ENCODE measurements around the gene AKAP13.
A peak's percentile ranks its signal among the peaks of the same experiment; 100 is the strongest.
"Not testable (repeated sequence)": the region's sequence is repeated elsewhere in the genome, so short reads cannot be mapped to it uniquely, and the experiment has no call there.

AKAP13 gene

DNA sequence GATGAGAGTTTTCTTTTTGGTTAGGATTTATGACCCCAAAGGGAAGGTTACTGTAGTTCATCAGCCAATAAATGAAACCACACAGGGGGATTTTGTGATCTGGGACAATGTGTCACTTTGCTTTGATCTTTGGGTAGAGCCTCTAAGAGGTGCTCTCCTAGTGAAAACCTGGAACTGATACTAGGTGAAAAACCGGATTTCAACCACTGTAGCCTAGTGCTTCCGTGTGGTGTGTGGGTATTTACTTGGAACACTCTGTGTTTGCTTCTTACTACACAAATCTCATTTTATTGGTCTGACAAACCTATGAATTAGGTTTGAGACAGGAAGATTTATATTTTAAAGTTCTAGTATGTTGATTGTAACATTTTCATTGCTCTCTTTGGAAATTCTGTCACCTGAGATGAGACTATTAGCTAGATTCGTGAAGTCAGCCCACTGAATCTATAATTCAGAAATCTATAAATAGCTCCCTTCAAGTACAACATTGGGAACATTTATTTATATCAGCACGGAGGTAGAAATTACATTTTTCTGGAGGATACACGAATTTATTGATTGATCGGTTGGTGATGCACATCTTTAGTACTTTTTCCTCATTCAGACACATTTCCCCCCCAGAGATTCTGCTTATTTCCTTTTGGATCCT lies 119.8 kb downstream of the AKAP13 start:
- DNase-seq (ENCODE audit: low spot score) = no peak

DNA sequence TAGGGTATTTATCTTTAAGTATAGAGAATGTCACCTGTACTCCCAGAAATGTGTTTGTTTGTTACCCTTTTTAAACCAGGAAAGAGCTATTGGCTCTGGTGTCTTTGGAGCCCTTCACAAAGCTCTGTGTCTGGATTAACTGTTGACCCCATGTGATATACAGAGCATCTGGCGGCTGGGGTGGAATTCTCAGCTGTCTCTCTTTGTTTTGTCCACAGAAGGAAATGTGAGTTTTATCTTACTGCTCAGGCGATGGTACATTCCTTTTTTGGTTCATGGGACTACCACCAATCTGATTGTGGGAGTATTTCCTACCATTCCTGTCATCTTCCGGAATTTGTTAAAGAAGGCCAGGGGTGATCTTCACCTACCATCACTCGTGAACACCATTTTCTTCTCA lies 120.3 kb downstream of the AKAP13 start:
- no peak for DNase-seq (ENCODE audit: low spot score)

DNA sequence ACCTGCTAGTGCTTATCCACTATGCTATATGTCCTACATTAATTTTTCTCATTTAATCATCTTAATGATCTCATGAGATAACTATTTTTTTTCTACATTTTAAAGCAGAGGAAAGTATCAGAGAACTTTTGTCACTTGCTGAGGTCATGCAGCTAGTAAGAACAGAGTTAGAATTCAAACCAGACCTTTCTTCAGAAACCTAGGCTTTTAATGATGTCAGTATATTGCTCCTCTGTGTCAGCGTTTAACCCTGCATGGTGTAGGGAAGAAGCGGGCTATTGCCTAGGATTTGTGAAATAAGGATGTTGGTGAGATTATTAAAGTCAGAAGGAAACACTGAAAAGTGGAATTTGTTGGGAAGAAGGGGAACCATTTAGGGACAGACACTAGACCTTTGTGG lies 121.2 kb downstream of the AKAP13 start:
- no peak for DNase-seq (ENCODE audit: low spot score)

DNA sequence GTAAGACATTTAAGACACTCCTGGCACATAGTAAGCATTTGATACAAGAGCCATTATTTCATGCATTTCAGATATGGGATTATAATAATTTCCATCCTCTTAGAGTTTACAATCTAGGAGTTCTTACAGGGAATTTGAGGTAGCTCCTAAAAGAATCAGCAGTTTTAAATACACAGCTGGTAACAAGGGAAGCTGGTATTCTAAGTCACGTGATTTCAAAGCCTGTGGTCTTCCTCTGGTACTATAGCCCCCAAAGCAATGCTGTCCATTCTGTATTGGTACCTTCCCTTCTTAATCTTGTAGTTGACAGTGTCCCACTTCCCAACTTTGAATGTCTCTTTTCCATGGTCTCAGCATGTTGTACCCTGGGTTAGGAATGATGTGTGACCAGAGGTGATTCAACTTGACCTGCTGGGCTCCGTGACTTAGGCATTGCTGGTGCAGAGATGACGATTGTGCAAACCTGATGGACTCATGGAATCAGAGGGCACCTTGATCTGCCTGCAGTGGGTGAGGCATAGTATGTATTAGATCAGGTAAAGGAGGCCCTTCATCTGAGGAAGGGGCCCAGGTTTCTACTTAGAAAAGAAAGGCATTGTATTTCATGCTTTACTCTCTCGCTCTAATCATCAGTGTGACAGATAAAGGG lies 122.9 kb downstream of the AKAP13 start:
- no peak for DNase-seq (ENCODE audit: low spot score)

DNA sequence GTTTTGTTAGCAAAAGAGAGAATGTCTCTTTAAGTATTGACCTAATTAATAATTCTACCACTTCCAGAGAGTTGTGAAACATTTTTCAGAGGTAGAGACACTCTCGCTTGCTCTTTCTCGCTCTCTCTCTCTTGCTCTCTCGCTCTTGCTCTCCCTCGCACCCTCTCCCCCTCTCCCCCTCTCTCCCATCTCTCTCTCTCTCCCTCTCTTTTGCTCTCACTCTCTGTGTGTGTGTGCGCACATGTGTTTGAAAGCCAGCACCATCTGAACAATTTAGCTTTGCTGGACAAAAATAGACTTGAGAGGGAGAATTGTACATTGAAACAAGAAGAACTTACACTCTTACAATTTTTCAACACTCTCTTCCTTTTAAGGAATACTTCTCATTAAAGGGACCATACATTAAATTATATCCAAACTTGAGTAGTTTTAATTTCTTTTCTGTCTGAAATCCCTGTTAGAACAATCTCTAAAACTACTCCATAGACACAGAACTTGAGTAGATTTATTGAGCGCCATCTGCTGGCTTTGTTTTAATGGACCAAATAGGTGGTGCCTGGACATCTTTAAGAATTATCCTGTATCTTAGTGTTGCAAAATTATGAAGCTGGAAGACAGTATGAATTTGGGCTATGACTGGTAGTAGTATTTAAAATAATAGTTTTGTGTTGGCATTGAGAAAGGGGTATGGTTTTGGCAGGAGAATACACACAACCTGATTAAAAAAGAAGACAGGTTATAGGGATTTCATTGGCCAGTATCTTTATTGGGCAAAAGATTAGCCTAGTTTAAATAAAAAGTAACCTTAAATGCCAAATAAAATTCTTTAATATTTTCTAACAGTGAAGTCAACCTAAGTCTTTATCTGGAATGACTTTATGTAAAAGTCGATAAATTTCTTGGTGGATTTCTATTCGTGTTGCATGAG lies 124.6 kb downstream of the AKAP13 start:
- no peak for DNase-seq (ENCODE audit: low spot score)

DNA sequence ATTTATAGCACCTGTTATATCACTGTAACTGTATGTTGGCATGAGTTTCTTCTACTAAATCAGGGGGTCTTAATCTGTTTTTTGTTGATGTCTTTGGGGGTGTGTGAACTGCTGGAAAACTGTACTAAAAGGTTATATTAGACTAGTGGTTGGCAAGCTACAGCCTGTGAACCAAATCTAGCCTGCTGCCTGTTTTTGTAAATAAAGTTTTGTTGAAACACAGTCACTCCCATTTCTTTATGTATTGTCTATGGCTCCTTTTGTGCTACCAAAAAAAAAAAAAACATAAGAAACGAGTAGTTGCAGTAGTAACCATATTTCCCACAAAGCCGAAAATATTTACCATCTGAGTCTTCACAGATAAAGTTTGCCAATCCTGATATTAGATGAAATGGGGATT lies 126.7 kb downstream of the AKAP13 start:
- no peak for DNase-seq (ENCODE audit: low spot score)

DNA sequence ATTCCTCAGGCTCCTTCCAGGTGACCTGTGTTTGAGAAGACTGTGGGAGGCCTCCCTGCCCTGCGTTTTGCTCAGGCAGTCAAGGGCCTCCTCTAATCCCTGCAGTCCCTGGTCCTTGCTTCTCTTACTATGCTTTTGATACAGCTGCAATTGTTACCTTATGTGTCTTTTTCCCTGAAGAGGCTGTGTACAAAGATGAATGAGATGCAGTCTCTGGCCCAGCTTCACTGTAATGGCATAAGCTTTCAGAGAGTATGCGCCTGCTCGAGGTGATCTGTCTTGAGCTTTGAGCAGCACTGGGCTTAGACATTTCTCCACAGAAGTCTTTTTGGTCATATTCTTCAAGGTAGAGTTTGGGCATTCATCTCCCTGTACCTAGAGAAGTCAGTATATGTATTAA lies 129.6 kb downstream of the AKAP13 start:
- no peak for DNase-seq (ENCODE audit: low spot score)

DNA sequence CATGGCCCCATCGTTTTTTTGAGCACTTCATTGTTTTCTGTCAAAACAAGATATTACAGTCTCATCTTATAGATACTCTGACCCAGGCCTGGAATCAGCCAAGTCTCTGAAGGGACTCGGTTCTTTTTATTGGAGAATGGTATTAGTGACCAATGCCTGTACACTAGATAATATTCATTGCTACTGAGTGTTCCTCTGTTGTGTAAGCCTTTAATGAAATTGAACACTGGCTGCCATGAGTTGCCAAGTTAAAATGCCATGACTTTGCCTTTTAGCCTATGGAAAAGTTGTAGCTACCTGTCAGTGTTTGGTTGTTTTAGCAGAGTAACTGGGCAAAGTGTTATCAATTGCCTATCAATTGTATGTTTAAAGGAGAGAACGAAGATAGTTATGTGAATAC lies 134.0 kb downstream of the AKAP13 start:
- DNase-seq (ENCODE audit: low spot score) = no peak

DNA sequence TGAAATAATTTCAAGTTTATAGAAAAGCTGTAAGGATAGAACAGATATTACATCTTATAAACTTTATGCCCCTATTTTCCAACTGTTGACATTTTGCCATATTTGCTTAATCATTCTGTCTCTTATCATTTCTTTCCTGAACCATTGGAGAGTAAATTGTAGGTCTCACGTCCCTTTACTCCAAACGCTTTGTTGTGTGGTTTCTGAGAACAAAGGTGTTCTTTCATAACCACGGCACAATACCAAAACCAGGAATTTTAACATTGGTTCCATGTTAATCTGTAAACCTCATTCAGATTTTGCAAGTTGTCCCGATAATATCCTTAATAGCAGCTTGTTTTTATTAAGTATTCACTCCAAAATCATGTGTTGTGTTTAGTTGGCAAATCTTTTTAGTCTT lies 134.8 kb downstream of the AKAP13 start:
- DNase-seq (ENCODE audit: low spot score) = peak; percentile 52

DNA sequence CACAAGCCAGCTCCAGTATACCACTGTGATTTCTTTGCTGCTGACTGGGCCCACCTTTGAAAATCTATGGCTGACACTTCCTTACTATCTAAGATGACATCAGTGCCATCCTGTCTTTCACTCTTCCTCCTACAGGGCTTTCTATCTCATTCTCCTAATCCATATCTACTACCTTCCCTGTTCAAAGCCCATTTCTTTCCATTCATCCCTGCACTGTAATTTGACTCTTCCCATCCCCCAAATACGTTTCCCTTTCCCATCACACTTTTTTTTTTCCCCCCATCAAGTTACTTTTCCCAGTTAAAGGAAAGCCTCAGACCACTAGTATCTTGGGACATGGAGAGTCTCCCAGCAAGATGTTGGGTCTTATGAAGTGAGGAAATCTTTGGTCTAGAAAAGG lies 136.7 kb downstream of the AKAP13 start:
- DNase-seq (ENCODE audit: low spot score) = no peak

DNA sequence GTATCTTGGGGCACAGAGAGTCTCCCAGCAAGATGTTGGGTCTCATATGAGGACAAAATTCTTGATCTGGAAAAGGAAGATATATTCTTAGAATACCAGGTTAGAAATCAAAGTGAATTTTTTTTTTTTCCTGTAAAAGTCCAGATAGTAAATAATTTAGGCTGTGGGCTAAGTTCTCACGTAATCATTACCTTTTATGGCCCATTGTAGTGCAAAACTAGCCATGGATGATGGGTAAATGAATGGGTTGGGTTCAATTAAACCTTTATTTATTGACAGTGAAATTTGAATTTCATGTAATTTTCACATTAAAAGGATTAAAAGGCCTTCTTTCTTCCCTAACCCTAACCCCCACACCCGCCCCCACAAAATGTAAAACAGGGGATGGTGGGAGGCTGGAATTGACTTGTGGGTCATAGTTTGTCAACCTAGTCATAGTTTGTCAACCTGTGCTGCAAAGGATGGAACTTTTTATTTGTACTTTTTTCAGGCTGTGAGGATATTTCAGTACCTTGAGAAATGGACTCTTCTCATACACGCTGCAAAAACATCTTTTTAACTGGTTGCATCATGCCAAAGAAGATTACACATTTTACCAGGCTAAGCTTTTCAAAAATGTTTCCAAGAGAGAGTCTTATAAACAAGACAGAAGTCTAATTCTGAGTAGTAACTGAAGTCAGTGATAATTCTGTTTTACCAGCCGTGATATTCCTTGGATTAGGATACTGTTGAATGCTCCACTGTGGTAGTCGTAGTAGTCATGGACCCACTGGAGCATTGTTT lies 138.8 kb downstream of the AKAP13 start:
- no peak for DNase-seq (ENCODE audit: low spot score)

DNA sequence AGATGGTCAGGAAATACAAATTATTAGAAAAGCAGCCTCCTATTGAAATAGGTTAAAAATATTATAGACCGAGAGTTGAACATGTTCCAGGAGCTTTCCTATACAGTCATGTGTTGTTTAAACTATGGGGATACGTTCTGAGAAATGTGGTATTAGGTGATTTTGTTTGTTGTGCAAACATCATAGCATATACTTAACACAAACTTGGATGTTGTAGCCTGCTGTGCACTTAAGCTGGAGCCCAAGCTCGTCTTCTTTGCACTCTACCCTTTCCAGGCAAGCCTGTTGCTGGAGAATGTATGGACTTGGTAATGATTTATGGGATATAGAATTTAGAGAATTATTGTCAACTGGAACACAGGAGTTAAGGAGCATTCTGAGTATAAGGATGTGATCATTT lies 140.2 kb downstream of the AKAP13 start:
- no peak for DNase-seq (ENCODE audit: low spot score)

DNA sequence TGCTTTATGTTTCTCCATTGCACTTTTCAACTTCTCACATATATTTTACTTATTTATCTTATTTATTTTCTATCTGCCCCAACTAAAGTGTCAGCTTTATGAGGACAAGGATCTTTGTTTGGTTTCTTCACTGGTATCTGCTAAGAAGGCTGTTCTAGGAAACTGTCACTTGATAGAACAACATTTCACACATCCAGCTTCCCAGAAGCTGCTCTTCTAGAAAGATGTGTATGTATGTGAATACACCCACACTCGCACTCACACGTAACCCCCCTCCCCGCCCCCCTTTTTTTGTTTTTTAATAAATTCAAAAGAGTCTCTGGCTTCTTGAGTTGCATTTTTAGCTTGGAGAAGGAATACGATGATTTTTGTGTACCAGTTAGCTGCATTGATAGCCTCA lies 143.1 kb downstream of the AKAP13 start:
- DNase-seq (ENCODE audit: low spot score) = no peak

DNA sequence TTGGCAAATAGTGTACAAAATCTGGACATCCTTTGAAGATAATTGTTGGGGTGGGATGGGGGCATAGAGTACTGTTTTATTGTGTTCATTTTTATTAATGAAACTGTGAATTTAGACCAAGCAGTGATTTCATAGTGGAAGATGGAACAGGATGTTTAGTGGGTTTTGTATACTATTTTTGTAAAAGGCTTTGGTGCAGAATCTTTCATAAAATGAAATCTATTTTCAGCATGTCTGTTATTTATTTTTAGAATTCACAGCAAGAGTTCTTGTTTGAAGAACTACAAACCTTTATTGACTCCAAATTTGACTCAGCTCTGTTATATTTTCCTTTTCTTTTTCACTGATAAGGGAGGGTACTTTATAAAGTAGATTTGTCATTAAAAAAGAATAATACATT lies 145.4 kb downstream of the AKAP13 start:
- DNase-seq (ENCODE audit: low spot score) = no peak

DNA sequence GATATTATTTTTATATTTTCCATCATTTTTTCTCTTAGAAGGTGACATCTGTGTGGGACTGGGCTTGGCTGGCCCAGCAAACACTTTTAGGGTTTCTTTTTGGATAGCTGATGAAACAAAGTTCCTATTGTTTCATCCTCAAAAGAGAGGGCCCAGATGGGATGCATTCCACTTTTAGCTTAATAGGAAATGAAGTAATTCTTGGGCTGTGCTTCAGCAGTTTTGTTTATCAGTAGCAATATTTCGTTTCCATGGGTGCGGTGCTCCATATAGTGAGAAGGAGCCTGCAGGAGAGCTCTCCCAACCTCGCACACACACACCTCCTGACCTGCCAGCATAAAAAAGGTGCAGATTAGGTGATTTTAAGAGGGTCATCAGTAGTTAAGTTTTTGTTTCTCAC lies 147.5 kb downstream of the AKAP13 start:
- no peak for DNase-seq (ENCODE audit: low spot score)

DNA sequence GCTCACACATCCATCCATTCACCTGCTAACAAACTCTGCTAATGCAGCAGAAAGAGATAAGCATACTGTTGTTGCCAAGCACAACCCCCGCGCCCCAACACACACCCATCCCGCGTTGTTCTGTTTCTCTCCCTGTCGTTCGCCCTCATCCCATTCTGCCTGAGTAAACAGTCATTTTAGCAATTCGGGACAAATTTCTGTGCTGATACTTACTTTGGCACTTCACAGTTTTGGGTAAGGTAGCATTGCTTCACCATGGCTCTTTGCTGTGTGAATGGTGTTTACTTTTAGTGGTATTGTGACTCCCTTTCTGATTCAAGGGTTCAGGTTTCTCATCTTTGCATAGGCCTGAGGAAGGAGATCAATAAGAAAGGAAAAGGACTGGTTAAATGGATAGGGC lies 149.7 kb downstream of the AKAP13 start:
- no peak for DNase-seq (ENCODE audit: low spot score)

DNA sequence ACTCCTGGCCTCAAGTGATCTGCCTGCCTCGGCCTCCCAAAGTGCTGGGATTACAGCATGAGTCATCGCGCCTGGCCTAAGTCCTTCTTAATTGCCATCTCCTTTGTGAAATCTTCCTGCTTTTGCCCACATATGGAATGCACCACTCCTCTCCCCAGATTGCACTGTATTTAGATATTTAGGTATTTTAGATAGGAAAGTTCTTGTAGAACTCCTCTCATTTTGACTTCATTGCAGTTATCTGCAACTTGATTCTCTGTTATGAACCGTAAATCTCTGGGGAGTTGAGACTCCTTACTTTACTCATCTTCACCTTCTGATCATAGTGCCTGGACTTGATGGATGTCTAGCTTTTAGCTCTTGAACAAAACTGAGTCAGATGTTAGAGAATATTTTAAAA lies 150.7 kb downstream of the AKAP13 start:
- DNase-seq (ENCODE audit: low spot score) = no peak

DNA sequence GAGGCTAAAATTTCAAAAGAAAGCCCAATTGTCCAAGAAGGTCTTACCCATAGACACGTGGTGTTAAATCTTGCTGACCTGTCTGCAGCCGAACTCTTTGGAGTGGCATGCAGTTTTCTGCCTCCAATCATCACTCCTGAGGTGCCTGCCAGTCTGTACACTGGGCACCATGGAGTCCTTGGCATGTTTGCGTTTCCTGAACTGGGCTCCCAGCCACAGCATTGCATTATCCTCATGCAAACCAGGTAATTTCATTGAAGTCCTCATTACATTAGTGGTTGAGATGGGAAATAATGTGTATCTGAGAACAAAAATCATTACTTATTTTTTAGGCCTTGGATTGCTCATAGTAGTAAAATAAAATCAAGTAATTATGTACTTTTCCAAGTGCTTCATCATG lies 152.3 kb downstream of the AKAP13 start:
- no peak for DNase-seq (ENCODE audit: low spot score)

DNA sequence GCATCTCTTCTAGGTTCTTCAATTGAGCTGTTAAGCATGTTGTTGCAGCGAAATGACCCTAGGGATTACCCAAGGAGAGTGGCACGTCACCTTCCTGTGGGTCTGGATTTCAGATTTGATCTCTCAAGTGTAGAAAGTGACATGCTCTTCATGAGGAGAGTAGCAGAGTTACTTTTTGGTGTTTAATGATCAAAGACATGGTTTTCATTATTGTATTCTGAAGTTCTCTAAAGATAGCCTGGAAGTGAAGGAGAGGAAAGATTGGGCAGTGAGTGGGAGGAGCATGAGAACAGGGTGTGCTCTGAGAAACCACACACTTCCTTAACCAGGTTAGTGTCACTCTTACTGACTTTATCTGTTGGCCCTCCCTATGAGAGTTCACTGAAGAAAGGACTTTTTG lies 153.6 kb downstream of the AKAP13 start:
- DNase-seq (ENCODE audit: low spot score) = no peak

DNA sequence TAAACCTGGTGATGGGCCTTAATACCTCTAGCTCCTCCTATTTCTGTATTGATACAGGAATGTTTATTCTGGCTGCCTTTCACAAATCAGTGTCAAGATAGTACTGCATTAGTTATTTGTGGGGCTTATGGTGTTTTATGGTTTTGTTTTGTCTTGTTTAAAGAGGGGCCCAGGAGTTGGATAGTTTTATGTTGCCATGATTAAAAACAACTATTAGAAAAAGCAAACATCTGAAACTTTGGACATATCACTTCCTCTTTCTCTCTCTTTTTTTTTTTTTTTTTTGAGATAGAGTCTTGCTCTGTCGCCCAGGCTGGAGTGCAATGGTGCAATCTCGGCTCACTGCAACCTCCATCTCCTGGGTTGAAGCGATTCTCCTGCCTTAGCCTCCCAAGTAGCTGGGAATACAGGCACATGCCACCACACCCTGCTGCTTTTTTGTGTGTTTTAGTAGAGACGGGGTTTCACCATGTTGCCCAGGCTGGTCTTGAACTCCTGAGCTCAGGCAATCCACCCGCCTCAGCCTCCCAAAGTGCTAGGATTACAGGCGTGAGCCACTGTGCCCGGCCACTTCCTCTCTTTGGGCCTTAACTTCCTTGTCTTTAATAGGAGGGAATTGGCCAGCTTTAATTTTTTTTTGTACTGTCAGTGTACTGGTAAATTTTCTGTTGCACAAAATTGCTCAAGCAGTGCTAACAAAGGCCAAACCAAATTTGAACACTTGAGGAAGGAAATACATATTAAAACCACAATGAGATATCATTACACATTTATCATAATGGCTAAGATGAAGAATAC lies 155.3 kb downstream of the AKAP13 start:
- DNase-seq (ENCODE audit: low spot score) = not testable (repeated sequence)

DNA sequence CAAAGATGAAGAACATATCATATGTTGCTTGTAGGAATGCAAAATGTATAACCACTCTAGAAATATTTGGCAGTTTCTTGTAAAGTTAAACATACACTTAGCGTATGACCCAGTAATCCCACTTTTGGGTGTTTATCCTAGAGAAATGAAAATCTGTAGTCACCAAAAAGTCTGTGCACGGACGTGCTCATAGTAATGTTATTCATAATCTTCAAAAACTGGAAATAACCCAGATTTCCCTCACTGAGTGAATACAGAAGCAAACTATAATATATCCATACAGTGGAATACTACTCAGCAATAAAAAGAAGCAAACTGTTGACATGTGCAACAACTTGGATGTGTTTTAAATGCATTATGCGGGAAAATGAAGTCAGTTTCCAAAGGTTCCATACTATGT lies 155.9 kb downstream of the AKAP13 start:
- no peak for DNase-seq (ENCODE audit: low spot score)

DNA sequence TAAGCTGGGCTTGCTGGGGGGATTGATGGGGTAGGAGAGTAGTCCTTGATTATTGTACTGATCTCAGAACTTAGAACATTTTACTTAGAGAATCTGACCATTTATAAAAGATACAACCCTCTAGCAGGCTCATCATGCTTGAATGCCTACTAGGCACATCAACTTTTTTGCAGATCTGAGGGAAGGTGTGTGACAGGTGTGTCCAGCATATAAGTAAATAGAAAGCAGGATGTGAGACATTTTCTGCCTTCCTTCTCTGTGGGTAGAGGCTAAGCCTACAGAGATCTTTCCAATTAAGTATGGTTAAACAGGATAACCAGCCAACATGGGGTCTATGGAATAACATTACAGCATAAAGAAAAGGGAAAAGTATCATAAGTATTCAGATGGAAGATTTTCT lies 159.1 kb downstream of the AKAP13 start:
- DNase-seq (ENCODE audit: low spot score) = no peak

Measured in HuH-7 (cell line).